GM18505 (cell line): Measurements from ENCODE around the gene FLNC.

Experiments
- ATAC-seq: cut with Tn5 transposase; IDR thresholded peaks from one replicate; pipeline ENCODE4 v1.9.1; 2021; ENCODE audit not compliant: unreplicated experiment
- POLR2A ChIP-seq: IDR thresholded peaks from 4 replicates; pipeline ENCODE4 v1.6.1; 2011; ENCODE audit warnings: borderline replicate concordance; ENCODE audit not compliant: insufficient read depth, insufficient read length; ENCODE audit errors: extremely low read depth

The FLNC gene

GRCh38 chr7:128865996-128866877, 36.0 kb downstream of the FLNC start:
- TF ChIP-seq POLR2A, result peak; percentile 7
- no peak for ATAC-seq

GRCh38 chr7:128867241-128867640, 37.0 kb downstream of the FLNC start:
- no peak for TF ChIP-seq POLR2A
- no peak for ATAC-seq

- TF ChIP-seq POLR2A, result no peak
- no peak for ATAC-seq
Observed at GRCh38 chr7:128867842-128868623, 37.8 kb downstream of the FLNC start.

- ATAC-seq, result no peak
- TF ChIP-seq POLR2A, result no peak
Observed at GRCh38 chr7:128868624-128869137, 38.5 kb downstream of the FLNC start.

- peak; percentile 69 for ATAC-seq
- TF ChIP-seq POLR2A, result no peak
Observed at GRCh38 chr7:128869138-128869943, 39.1 kb downstream of the FLNC start.

- ATAC-seq, result peak; percentile 21
- no peak for TF ChIP-seq POLR2A
Observed at GRCh38 chr7:128869944-128870285, 39.7 kb downstream of the FLNC start.

GRCh38 chr7:128871050-128871449, 40.8 kb downstream of the FLNC start:
- no peak for TF ChIP-seq POLR2A
- ATAC-seq, result no peak

GRCh38 chr7:128872394-128872824, 42.2 kb downstream of the FLNC start:
- TF ChIP-seq POLR2A, result no peak
- ATAC-seq, result no peak

- ATAC-seq, result no peak
- TF ChIP-seq POLR2A, result no peak
Observed at GRCh38 chr7:128873234-128873633, 43.0 kb downstream of the FLNC start.

- TF ChIP-seq POLR2A, result no peak
- ATAC-seq, result no peak
Observed at GRCh38 chr7:128874140-128875031, 44.2 kb downstream of the FLNC start.

- no peak for TF ChIP-seq POLR2A
- no peak for ATAC-seq
Observed at GRCh38 chr7:128875523-128875948, 45.3 kb downstream of the FLNC start.

GRCh38 chr7:128876127-128876526, 45.9 kb downstream of the FLNC start:
- TF ChIP-seq POLR2A, result no peak
- ATAC-seq, result no peak
